Tibial nerve (tissue), 4 donors: Measurements from ENCODE around the gene FOXRED1. TPM values are rescaled to one million over a fixed set of nuclear protein-coding genes. Genes with fewer than 3 reads are reported as not detected.

ENCODE experiments used
- DNase-seq, 2 donors: peaks; one replicate each; pipeline ENCODE4 v3.0.0-alpha.2; 2019; ENCODE audit warnings: low spot score in 2 of 2
- H3K27ac ChIP-seq, 4 donors: fragments of 200-600 bp; sonication (generic) in 3 of 4; one replicate each; pipeline ENCODE4 v1.5.1; 2017 to 2019; ENCODE audit warnings: mild to moderate bottlenecking in 1 of 4
- H3K27me3 ChIP-seq, 2 donors: fragments of 200-600 bp; sonication (generic) in 1 of 2; one replicate each; pipeline versions ENCODE4 v1.5.1 to v1.6.0; 2017 to 2019
- H3K36me3 ChIP-seq, 3 donors: fragments of 200-600 bp; sonication (generic); one replicate each; pipeline ENCODE4 v1.5.1; 2018 to 2019
- H3K4me1 ChIP-seq, 4 donors: fragments of 200-600 bp; sonication (generic) in 3 of 4; one replicate each; pipeline ENCODE4 v1.5.1; 2017 to 2019
- H3K4me3 ChIP-seq, 4 donors: fragments of 200-600 bp; sonication (generic) in 3 of 4; one replicate each; pipeline ENCODE4 v1.5.1; 2017 to 2019; ENCODE audit warnings: mild to moderate bottlenecking in 1 of 4, moderate library complexity in 1 of 4
- H3K9me3 ChIP-seq, 4 donors: fragments of 200-600 bp; sonication (generic) in 3 of 4; one replicate each; pipeline ENCODE4 v1.5.1; 2017 to 2019
- EP300 ChIP-seq, 2 donors: sonication (generic); formaldehyde crosslinking; IDR thresholded peaks; one replicate each; pipeline ENCODE4 v1.6.1; 2017; ENCODE audit warnings: antibody characterized with exemption in 2 of 2, mild to moderate bottlenecking in 1 of 2
- POLR2A ChIP-seq, 2 donors: fragments of 450-650 bp; IDR thresholded peaks; one replicate each; pipeline ENCODE4 v1.6.1; 2017; ENCODE audit warnings: antibody characterized with exemption in 2 of 2, mild to moderate bottlenecking in 2 of 2, moderate library complexity in 2 of 2
- WGBS, 2 donors: methylation state at CpG; one replicate each; pipeline ENCODE4 v1.1.5; 2018; 5-methylcytosine and 5-hydroxymethylcytosine counted together
- total RNA-seq, 4 donors: library from RNA; depleted of rRNA; stranded (reverse); fragments of >200 nt; gene quantifications; one replicate each; pipeline ENCODE4 v1.1.0, GENCODE V29; 2016
- TF ChIP-seq, protein P1 (sequence below), 5 experiments: fragments of 200-600 bp in 3 of 5; fragments of 450-650 bp in 2 of 5; sonication (generic) in 3 of 5; IDR thresholded peaks; one replicate each; pipeline ENCODE4 v1.5.1; 2016 to 2019; ENCODE audit warnings: antibody characterized with exemption in 5 of 5, mild to moderate bottlenecking in 3 of 5, moderate library complexity in 2 of 5

Gene FOXRED1
- total RNA-seq, 4 donors from 2014 or later: 17.9 to 29.5 (median 20.4) TPM

GRCh38 chr11:126226334-126227084, 42.4 kb upstream of the FOXRED1 start:
- no peaks in the 10 kb centered on the region for H3K9me3 ChIP-seq
- no peak overlapping the region for H3K27ac ChIP-seq
- H3K27me3 ChIP-seq: no peaks in the 10 kb centered on the region
- TF ChIP-seq EP300 (IDR thresholded peaks at IDR 0.05) (no peak), POLR2A (IDR thresholded peaks at IDR 0.05) (no peak)
- TF ChIP-seq, protein P1, sequence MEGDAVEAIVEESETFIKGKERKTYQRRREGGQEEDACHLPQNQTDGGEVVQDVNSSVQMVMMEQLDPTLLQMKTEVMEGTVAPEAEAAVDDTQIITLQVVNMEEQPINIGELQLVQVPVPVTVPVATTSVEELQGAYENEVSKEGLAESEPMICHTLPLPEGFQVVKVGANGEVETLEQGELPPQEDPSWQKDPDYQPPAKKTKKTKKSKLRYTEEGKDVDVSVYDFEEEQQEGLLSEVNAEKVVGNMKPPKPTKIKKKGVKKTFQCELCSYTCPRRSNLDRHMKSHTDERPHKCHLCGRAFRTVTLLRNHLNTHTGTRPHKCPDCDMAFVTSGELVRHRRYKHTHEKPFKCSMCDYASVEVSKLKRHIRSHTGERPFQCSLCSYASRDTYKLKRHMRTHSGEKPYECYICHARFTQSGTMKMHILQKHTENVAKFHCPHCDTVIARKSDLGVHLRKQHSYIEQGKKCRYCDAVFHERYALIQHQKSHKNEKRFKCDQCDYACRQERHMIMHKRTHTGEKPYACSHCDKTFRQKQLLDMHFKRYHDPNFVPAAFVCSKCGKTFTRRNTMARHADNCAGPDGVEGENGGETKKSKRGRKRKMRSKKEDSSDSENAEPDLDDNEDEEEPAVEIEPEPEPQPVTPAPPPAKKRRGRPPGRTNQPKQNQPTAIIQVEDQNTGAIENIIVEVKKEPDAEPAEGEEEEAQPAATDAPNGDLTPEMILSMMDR (IDR thresholded peaks at IDR 0.05): no peak
- H3K4me1 ChIP-seq: peaks cover 0 to under 1% (median 0%) of the 10 kb centered on the region in 4 donors
- H3K36me3 ChIP-seq: peaks cover 0 to 6% (median 0%) of the 10 kb centered on the region in 3 donors
- H3K4me3 ChIP-seq: no peak overlapping the region
- DNase-seq: no peak
- WGBS, 2 donors: 95 to 97% methylated on average over 9 to 10 of the region's 15 CpGs

DNA sequence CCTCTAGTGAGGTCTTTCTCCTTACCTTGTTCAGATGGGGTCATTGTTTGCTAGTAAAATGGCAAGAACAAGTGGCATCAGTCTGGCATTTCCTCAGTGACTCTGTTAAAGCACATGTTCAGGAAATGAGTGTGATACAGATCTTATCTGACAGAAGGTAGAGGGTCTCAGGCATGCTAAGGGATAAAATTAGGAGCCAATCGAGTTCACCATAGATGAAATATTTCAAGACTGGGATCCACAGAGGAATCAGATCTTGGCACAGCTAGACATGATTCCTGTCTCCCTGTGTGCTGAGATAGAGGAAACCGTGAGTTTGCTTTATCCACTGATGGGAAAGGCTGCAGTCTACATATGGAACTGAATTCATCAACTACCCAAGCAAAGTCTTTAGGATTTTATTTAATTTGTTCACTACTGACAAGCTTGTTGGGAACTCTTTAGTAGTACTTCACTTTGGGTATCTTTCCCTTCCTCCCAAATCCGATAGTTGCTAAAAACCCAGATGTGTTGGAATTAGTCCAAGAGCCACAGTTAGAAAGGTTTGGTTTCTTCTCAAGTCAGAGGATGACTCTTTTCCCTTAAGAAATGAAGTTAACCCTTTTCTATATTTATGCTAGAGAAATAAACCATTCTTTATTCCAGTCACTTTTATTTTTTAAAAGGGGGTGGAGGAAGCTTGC, 39.0 kb upstream of the FOXRED1 start:
- no peaks in the 10 kb centered on the region for H3K27me3 ChIP-seq
- H3K36me3 ChIP-seq: peaks cover 0 to 6% (median 0%) of the 10 kb centered on the region in 3 donors
- H3K4me3 ChIP-seq: no peak overlapping the region
- 47 to 64% methylated on average over 3 of the region's 3 CpGs for WGBS, 2 donors
- H3K27ac ChIP-seq: no peak overlapping the region
- no peak for DNase-seq
- TF ChIP-seq, protein P1 (IDR thresholded peaks at IDR 0.05): no peak
- no peak for TF ChIP-seq EP300 (IDR thresholded peaks at IDR 0.05)
- TF ChIP-seq POLR2A (IDR thresholded peaks at IDR 0.05): no peak
- H3K9me3 ChIP-seq: no peaks in the 10 kb centered on the region
- peaks cover 0 to 8% (median 0%) of the 10 kb centered on the region in 4 donors for H3K4me1 ChIP-seq

DNA sequence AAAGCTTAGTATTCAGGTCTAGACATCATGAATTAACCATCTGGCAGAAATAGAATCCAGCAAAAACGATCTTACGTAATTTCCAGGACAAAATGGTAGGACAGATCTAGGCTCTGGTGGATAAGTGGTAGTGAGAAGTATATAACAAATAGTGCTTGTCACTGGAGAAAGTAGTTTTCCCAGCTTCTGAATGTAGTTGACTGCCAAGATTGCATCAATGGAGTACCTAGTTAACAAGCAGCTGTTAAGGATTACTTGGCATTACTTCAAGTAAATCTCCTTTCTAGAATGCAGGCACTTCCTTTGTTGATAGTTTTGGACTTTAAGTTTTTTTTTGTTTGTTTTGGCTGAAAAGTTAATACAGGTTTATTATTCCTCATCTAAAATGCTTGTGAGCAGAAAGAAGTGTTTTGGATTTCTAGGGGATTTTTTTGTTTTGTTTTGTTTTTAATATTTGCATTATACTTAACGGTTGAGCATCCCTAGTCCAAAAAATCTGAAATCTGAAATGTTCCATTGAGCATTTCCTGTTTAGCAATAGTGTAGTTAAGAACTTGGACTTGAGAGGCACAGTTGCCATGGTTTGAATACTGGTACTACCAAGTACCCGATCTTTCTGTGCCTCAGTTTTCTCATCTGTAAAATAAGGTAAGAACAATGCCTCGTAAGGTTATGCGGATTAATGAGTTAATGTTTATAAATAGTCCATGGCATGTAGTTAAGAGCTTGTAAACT, 37.1 kb upstream of the FOXRED1 start:
- H3K9me3 ChIP-seq: no peaks in the 10 kb centered on the region
- H3K4me1 ChIP-seq: peaks cover 0 to 8% (median 0%) of the 10 kb centered on the region in 4 donors
- peaks cover 0 to 22% (median 0%) of the 10 kb centered on the region in 3 donors for H3K36me3 ChIP-seq
- no peaks in the 10 kb centered on the region for H3K27me3 ChIP-seq
- TF ChIP-seq, protein P1 (IDR thresholded peaks at IDR 0.05): no peak
- TF ChIP-seq POLR2A (IDR thresholded peaks at IDR 0.05) (no peak), EP300 (IDR thresholded peaks at IDR 0.05) (no peak)
- no peak for DNase-seq
- peak overlapping the region in 1 of 4 donors; percentile 8 for H3K27ac ChIP-seq
- 64 to 71% methylated on average over 6 of the region's 6 CpGs for WGBS, 2 donors
- no peak overlapping the region for H3K4me3 ChIP-seq

GRCh38 chr11:126232683-126233082, 36.3 kb upstream of the FOXRED1 start:
- TF ChIP-seq POLR2A (IDR thresholded peaks at IDR 0.05): no peak
- no peak for TF ChIP-seq EP300 (IDR thresholded peaks at IDR 0.05)
- TF ChIP-seq, protein P1 (IDR thresholded peaks at IDR 0.05): no peak
- H3K27me3 ChIP-seq: no peaks in the 10 kb centered on the region
- DNase-seq: no peak
- 91 to 94% methylated on average over 3 of the region's 3 CpGs for WGBS, 2 donors
- peaks cover 0 to 22% (median 0%) of the 10 kb centered on the region in 3 donors for H3K36me3 ChIP-seq
- no peak overlapping the region for H3K4me3 ChIP-seq
- no peak overlapping the region for H3K27ac ChIP-seq
- no peaks in the 10 kb centered on the region for H3K9me3 ChIP-seq
- H3K4me1 ChIP-seq: peaks cover 0 to 8% (median 0%) of the 10 kb centered on the region in 4 donors
